Muscle layer of duodenum (tissue), 2 donors: Measurements from ENCODE around the gene SOX13.

ENCODE experiments used
- H3K27ac ChIP-seq: one replicate; pipeline ENCODE4 v1.7.0; 2013; ENCODE audit warnings: mild to moderate bottlenecking, low read length
- H3K27me3 ChIP-seq: one replicate; pipeline ENCODE4 v1.7.0; 2013; ENCODE audit warnings: low read depth, mild to moderate bottlenecking, control low read depth, low read length
- H3K36me3 ChIP-seq, 2 donors: one replicate each; pipeline ENCODE4 v1.7.0; 2013; ENCODE audit warnings: low read length in 2 of 2, control low read depth in 1 of 2, mild to moderate bottlenecking in 1 of 2; ENCODE audit not compliant: insufficient read depth in 2 of 2, control insufficient read depth in 1 of 2
- H3K4me1 ChIP-seq, 2 donors: one replicate each; pipeline ENCODE4 v1.7.0; 2013; ENCODE audit warnings: low read length in 2 of 2, mild to moderate bottlenecking in 2 of 2, control low read depth in 1 of 2, moderate library complexity in 1 of 2; ENCODE audit not compliant: insufficient read depth in 2 of 2, control insufficient read depth in 1 of 2
- H3K4me3 ChIP-seq, 2 donors: one replicate each; pipeline ENCODE4 v1.7.0; 2013; ENCODE audit warnings: low read length in 2 of 2, low read depth in 1 of 2, mild to moderate bottlenecking in 1 of 2
- H3K9me3 ChIP-seq, 2 donors: one replicate each; pipeline ENCODE4 v1.7.0; 2013; ENCODE audit warnings: low read length in 2 of 2, control low read depth in 1 of 2, mild to moderate bottlenecking in 1 of 2; ENCODE audit not compliant: control insufficient read depth in 1 of 2
- donor health status: healthy.

SOX13 gene

GRCh38 chr1:204142032-204142974 lies 69.4 kb downstream of the SOX13 start:
- no peak overlapping the region for H3K27ac ChIP-seq
- no peaks in the 10 kb centered on the region for H3K27me3 ChIP-seq
- no peak overlapping the region for H3K4me3 ChIP-seq
- no peaks in the 10 kb centered on the region for H3K9me3 ChIP-seq
- H3K4me1 ChIP-seq, result no peaks in the 10 kb centered on the region
- H3K36me3 ChIP-seq, result peaks cover 0 to 22% of the 10 kb centered on the region in 2 donors

- Histone ChIP-seq H3K27me3 (no peaks in the 10 kb centered on the region), H3K27ac (no peak overlapping the region), H3K4me3 (no peak overlapping the region), H3K36me3 (peaks cover 0 to 18% of the 10 kb centered on the region in 2 donors), H3K4me1 (no peaks in the 10 kb centered on the region), H3K9me3 (no peaks in the 10 kb centered on the region)
These were observed 70.5 kb downstream of the SOX13 start for GRCh38 chr1:204143276-204144041.

- H3K4me3 ChIP-seq, result no peak overlapping the region
- peaks cover 0 to 2% of the 10 kb centered on the region in 2 donors for H3K36me3 ChIP-seq
- no peak overlapping the region for H3K27ac ChIP-seq
- no peaks in the 10 kb centered on the region for H3K27me3 ChIP-seq
- H3K4me1 ChIP-seq, result no peaks in the 10 kb centered on the region
- H3K9me3 ChIP-seq, result no peaks in the 10 kb centered on the region
These were observed 72.2 kb downstream of the SOX13 start for GRCh38 chr1:204145033-204145504.

GRCh38 chr1:204146309-204146708 lies 73.4 kb downstream of the SOX13 start:
- Histone ChIP-seq H3K27me3 (no peaks in the 10 kb centered on the region), H3K4me3 (no peak overlapping the region), H3K4me1 (no peaks in the 10 kb centered on the region), H3K36me3 (no peaks in the 10 kb centered on the region), H3K27ac (no peak overlapping the region), H3K9me3 (no peaks in the 10 kb centered on the region)

- Histone ChIP-seq H3K4me1 (no peaks in the 10 kb centered on the region), H3K36me3 (no peaks in the 10 kb centered on the region), H3K27ac (no peak overlapping the region), H3K9me3 (no peaks in the 10 kb centered on the region), H3K27me3 (no peaks in the 10 kb centered on the region), H3K4me3 (no peak overlapping the region)
These were observed 74.0 kb downstream of the SOX13 start for GRCh38 chr1:204146965-204147364.

GRCh38 chr1:204147406-204148383 lies 74.8 kb downstream of the SOX13 start:
- H3K36me3 ChIP-seq, result no peaks in the 10 kb centered on the region
- H3K9me3 ChIP-seq, result no peaks in the 10 kb centered on the region
- H3K4me3 ChIP-seq, result no peak overlapping the region
- no peak overlapping the region for H3K27ac ChIP-seq
- no peaks in the 10 kb centered on the region for H3K27me3 ChIP-seq
- peaks cover 0 to 6% of the 10 kb centered on the region in 2 donors for H3K4me1 ChIP-seq

- Histone ChIP-seq H3K27me3 (no peaks in the 10 kb centered on the region), H3K4me1 (peaks cover 0 to 8% of the 10 kb centered on the region in 2 donors), H3K27ac (no peak overlapping the region)
These were observed 76.2 kb downstream of the SOX13 start for GRCh38 chr1:204149107-204149506.

GRCh38 chr1:204149635-204150565 lies 77.0 kb downstream of the SOX13 start:
- peak overlapping the region in 1 of 2 donors; percentile 7 for H3K4me3 ChIP-seq
- H3K27ac ChIP-seq, result no peak overlapping the region

More at GRCh38 chr1:204149107-204149506, 76.2 kb downstream of the SOX13 start:
- no peak overlapping the region for H3K4me3 ChIP-seq
- no peaks in the 10 kb centered on the region for H3K36me3 ChIP-seq
- no peaks in the 10 kb centered on the region for H3K9me3 ChIP-seq

GRCh38 chr1:204150702-204151551 lies 78.0 kb downstream of the SOX13 start:
- no peak overlapping the region for H3K27ac ChIP-seq
- H3K9me3 ChIP-seq, result no peaks in the 10 kb centered on the region
- H3K4me1 ChIP-seq, result peaks cover 0 to 8% of the 10 kb centered on the region in 2 donors
- H3K27me3 ChIP-seq, result no peaks in the 10 kb centered on the region
- H3K4me3 ChIP-seq, result peak overlapping the region; percentile 26 to 72
- H3K36me3 ChIP-seq, result no peaks in the 10 kb centered on the region

More at GRCh38 chr1:204149635-204150565, 77.0 kb downstream of the SOX13 start:
- Histone ChIP-seq H3K4me1 (peaks cover 0 to 8% of the 10 kb centered on the region in 2 donors), H3K27me3 (no peaks in the 10 kb centered on the region), H3K9me3 (no peaks in the 10 kb centered on the region), H3K36me3 (no peaks in the 10 kb centered on the region)
